Urinary bladder (tissue), 4 donors: ENCODE results near the gene NOS1AP. TPM values are rescaled to one million over a fixed set of nuclear protein-coding genes. Genes with fewer than 3 reads are reported as not detected.

Experiments used
- DNase-seq: peaks from one replicate; pipeline ENCODE4 v3.0.0-alpha.2; 2015; ENCODE audit errors: extremely low spot score
- H3K27ac ChIP-seq: one replicate; pipeline ENCODE4 v1.5.1; 2013; ENCODE audit warnings: low read depth, mild to moderate bottlenecking, moderate library complexity
- H3K36me3 ChIP-seq: one replicate; pipeline ENCODE4 v1.6.1; 2013; ENCODE audit warnings: mild to moderate bottlenecking, moderate library complexity; ENCODE audit not compliant: insufficient read depth
- H3K4me1 ChIP-seq: one replicate; pipeline ENCODE4 v1.6.1; 2013; ENCODE audit warnings: mild to moderate bottlenecking, moderate library complexity; ENCODE audit not compliant: insufficient read depth
- H3K4me3 ChIP-seq: one replicate; pipeline ENCODE4 v1.5.1; 2013; ENCODE audit warnings: low read depth, low read length
- WGBS: extraction: QIAGEN DNeasy Blood & Tissue Kit; methylation state at CpG from one replicate; pipeline ENCODE4 v1.1.7; 2013; 5-methylcytosine and 5-hydroxymethylcytosine counted together
- polyA plus RNA-seq: library from polyadenylated mRNA; stranded (reverse); fragments of 200-250 nt; gene quantifications from one replicate; pipeline ENCODE4 v1.2.3, GENCODE V29; 2013
- total RNA-seq: library from RNA; depleted of rRNA; stranded (reverse); fragments of >200 nt; gene quantifications from one replicate; pipeline ENCODE4 v1.2.3, GENCODE V29; 2014
- donor health status: healthy with polysubstance abuse.
- donor health status: healthy.

The NOS1AP gene
- total RNA-seq = 2.0 TPM
- 0.92 TPM for polyA plus RNA-seq

- Histone ChIP-seq H3K36me3 (no peaks in the 10 kb centered on the region), H3K4me3 (peak within 1 kb of the TSS; percentile 87), H3K4me1 (no peaks in the 10 kb centered on the region), H3K27ac (peak within 1 kb of the TSS; percentile 4)
- under 1% methylated on average over 95 of the region's 95 CpGs for WGBS
- no peak for DNase-seq
These were observed at the start of gene NOS1AP for GRCh38 chr1:162069334-162070093. Gene NOS1AP (plus strand): TSS chr1:162069691. CDS start chr1:162070178, 487 bp downstream.

- H3K4me1 ChIP-seq = no peaks in the 10 kb centered on the region
- H3K27ac ChIP-seq = no peak overlapping the region
- no peak overlapping the region for H3K4me3 ChIP-seq
- no peak for DNase-seq
- WGBS = 70% methylated on average over 2 of the region's 2 CpGs
- H3K36me3 ChIP-seq = no peaks in the 10 kb centered on the region
These were observed 49.3 kb upstream of the NOS1AP start for GRCh38 chr1:162020150-162020549.

- 88% methylated on average over 4 of the region's 4 CpGs for WGBS
- Histone ChIP-seq H3K4me3 (no peak overlapping the region), H3K27ac (no peak overlapping the region), H3K4me1 (no peaks in the 10 kb centered on the region), H3K36me3 (no peaks in the 10 kb centered on the region)
- DNase-seq = no peak
These were observed 48.4 kb upstream of the NOS1AP start for GRCh38 chr1:162021124-162021523.

DNA sequence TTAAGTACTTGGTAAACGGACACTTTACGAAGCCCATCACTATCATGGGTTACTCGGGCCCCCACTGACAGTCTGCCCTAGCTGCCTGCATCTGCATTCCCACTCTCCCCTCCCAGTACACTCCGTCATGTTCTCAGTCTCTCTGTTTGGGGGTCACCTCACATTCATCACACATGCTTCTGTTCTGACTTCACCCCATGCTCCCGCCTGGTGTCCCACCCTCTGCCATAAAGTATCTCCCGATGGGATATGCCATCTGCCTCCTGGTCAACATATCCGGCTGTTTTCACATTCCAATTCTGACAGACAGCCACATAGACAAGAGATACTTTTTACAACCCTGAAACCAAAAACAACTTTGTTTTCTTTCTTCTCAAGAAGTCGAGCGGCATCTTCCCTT, 46.9 kb upstream of the NOS1AP start:
- no peak overlapping the region for H3K27ac ChIP-seq
- WGBS = 82% methylated on average over 9 of the region's 9 CpGs
- DNase-seq = no peak
- H3K4me1 ChIP-seq = no peaks in the 10 kb centered on the region
- no peak overlapping the region for H3K4me3 ChIP-seq
- no peaks in the 10 kb centered on the region for H3K36me3 ChIP-seq

DNA sequence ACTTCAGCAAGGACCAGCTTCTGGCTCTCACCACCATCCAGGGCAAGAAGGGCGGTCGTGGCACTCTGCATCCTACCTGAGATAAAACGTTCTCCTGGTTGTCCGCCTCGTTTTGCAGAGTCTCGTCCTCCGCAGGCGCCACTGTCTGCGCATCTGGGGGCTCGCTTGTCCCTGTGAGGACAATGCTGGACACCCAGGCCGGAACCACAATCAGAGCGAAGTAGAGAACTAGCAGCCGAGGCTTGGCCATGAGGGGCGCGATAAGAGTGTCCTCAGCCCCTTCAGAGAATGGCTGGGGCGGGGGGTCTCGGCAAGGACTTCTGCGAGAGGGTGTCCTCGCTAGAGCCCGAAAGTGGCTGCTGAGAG, 46.3 kb upstream of the NOS1AP start:
- Histone ChIP-seq H3K4me1 (no peaks in the 10 kb centered on the region), H3K4me3 (peak overlapping the region; percentile 45), H3K36me3 (no peaks in the 10 kb centered on the region), H3K27ac (no peak overlapping the region)
- WGBS = 39% methylated on average over 20 of the region's 20 CpGs
- no peak for DNase-seq

DNA sequence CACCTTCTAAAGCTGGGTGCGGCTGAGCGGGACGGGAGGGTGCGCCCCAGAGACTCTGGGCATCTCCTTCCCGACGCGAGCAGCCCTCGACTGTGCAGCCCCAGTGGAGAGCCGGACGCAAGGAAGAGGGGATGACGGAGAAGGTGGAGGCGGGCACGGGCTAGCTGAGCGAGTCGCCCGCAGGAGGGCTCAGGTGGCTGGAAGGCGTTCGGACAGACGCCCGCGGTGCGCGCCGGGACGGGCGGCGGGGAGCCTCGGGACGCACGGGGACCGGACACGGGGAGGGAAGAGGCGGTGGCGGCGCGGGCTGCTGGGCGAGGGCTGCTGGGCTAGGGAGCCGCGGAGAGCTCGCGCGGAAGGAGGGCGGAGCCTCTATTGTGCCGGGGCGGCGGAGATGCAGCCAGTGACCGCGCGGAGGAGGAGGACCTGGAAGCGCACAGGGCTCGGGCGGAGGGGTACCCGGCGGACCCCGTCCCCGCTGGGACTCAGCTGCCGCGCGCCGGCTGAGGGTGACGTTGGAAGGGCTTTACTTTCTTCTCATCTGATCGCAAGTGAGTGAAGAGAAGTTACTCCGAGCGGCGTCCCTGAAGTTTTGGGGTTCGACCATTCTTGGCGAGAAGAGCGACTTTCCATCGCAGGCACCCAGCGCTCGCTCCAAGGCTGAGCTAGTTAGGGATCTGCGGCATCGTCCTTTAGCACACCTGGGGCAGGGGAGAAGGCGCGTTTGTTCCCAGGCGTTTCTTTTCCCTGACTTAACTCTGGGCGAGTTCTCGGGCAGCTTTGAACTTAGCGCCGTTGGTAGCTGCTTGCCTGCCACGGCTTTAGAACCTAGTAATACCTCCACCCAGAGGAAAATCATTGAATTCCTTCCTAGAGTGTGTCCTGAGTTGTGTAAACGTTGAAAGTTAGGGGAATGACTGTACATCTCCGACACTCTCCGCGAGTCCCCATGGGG, 45.7 kb upstream of the NOS1AP start, which contains the start of gene OLFML2B:
Gene OLFML2B (minus strand): TSS at position 323 of the 955 bp plus-strand sequence. CDS start 439 bp downstream, outside the sequence.
- Histone ChIP-seq H3K4me1 (no peaks in the 10 kb centered on the region), H3K36me3 (no peaks in the 10 kb centered on the region), H3K27ac (no peak within 1 kb of the TSS), H3K4me3 (peak within 1 kb of the TSS; percentile 45)
- no peak for DNase-seq
- WGBS = under 1% methylated on average over 85 of the region's 85 CpGs

GRCh38 chr1:162025541-162025940, 44.0 kb upstream of the NOS1AP start:
- H3K27ac ChIP-seq = no peak overlapping the region
- H3K4me1 ChIP-seq = no peaks in the 10 kb centered on the region
- no peak overlapping the region for H3K4me3 ChIP-seq
- H3K36me3 ChIP-seq = no peaks in the 10 kb centered on the region
- DNase-seq = no peak
- WGBS = 96% methylated on average over 2 of the region's 2 CpGs

DNA sequence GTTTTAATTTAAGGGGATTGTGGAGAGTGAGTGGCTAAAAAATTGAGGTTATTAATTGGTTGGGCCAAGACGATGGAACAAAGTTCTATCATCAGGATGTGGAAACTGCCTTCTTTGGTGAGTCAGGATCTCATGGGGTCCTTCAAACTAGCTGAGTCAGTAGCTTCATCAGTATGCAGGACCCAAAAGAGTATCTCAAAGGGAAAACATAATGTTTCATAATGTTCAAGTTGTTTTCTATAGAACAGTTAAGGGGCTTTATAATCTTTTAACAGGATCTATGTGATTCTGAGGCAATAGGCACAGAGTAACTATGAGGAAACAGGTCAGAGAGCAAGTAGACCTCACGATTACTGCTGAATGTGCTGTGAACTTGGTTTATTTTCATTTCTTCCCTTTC, 42.6 kb upstream of the NOS1AP start:
- H3K27ac ChIP-seq = no peak overlapping the region
- H3K4me1 ChIP-seq = no peaks in the 10 kb centered on the region
- no peaks in the 10 kb centered on the region for H3K36me3 ChIP-seq
- WGBS = 84% methylated on average over 2 of the region's 2 CpGs
- DNase-seq = no peak
- no peak overlapping the region for H3K4me3 ChIP-seq

GRCh38 chr1:162028726-162029125, 40.8 kb upstream of the NOS1AP start:
- Histone ChIP-seq H3K27ac (no peak overlapping the region), H3K4me1 (no peaks in the 10 kb centered on the region), H3K4me3 (no peak overlapping the region), H3K36me3 (no peaks in the 10 kb centered on the region)
- no peak for DNase-seq
- 69% methylated on average over 6 of the region's 6 CpGs for WGBS

GRCh38 chr1:162029157-162029556, 40.3 kb upstream of the NOS1AP start:
- DNase-seq = no peak
- H3K36me3 ChIP-seq = no peaks in the 10 kb centered on the region
- no peaks in the 10 kb centered on the region for H3K4me1 ChIP-seq
- WGBS = 28% methylated on average over 4 of the region's 4 CpGs
- H3K27ac ChIP-seq = no peak overlapping the region
- H3K4me3 ChIP-seq = no peak overlapping the region

DNA sequence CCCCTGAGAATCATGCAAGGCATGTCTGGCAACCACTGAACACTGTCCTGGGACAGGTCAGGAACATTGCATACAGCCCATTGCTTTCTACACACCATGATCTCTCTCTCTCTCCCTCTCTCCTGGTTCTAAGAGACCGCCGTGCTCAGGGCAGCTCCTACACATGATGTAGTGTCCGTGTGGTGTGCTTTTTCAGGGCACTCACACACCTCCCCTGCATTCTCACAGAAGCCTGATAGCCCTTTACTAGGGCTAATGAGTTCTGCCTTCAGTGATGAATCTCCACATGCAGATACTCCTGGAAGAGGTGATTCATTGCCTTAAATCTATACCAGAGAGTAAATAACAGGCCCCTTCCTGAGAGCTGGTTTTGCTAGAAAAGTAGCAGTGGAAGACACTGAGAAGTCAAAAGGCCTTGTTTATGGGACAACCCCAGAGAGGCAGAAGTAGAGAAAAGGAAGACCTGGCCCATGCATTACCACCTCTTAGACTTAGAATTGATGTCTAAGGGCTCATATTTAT, 38.7 kb upstream of the NOS1AP start:
- 91% methylated on average over 3 of the region's 3 CpGs for WGBS
- no peak overlapping the region for H3K27ac ChIP-seq
- no peaks in the 10 kb centered on the region for H3K4me1 ChIP-seq
- H3K36me3 ChIP-seq = no peaks in the 10 kb centered on the region
- no peak overlapping the region for H3K4me3 ChIP-seq
- no peak for DNase-seq

- WGBS = 69% methylated on average over 6 of the region's 6 CpGs
- Histone ChIP-seq H3K4me1 (no peaks in the 10 kb centered on the region), H3K36me3 (no peaks in the 10 kb centered on the region), H3K4me3 (no peak overlapping the region), H3K27ac (no peak overlapping the region)
- no peak for DNase-seq
These were observed 36.1 kb upstream of the NOS1AP start for GRCh38 chr1:162033428-162033827.

DNA sequence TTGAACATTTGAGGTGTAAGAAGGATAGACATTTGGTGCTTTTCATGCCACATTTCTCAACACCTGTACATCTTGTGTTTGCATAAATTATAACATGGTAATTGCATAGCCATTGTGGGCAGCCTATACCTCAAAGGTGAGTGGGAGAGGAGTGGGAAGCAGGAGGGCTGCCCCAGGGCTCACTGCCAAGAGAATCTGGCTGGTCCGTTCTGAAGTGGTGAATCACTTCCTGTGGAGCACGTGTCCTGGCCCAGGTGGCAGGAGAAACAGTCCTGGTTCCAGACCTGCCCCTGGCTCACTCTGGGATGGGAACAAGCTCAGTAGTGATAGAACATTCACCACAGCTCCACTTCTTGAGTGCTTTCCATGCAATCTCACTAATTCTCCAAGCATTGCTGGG, 34.2 kb upstream of the NOS1AP start:
- no peak for DNase-seq
- 53% methylated on average over 2 of the region's 2 CpGs for WGBS

More for the DNA sequence above, 34.2 kb upstream of the NOS1AP start:
- Histone ChIP-seq H3K27ac (no peak overlapping the region), H3K4me3 (no peak overlapping the region), H3K36me3 (no peaks in the 10 kb centered on the region), H3K4me1 (no peaks in the 10 kb centered on the region)
